ENCODE measurements around the gene SLC22A12. TPM values are rescaled to one million over a fixed set of nuclear protein-coding genes. Genes with fewer than 3 reads are reported as not detected.

Gene SLC22A12
- total and polyA plus RNA-seq, 2 of the 8 experiments (the other 6 are each of a cell fraction or from before 2014, with no cell fraction given): not detected

DNA sequence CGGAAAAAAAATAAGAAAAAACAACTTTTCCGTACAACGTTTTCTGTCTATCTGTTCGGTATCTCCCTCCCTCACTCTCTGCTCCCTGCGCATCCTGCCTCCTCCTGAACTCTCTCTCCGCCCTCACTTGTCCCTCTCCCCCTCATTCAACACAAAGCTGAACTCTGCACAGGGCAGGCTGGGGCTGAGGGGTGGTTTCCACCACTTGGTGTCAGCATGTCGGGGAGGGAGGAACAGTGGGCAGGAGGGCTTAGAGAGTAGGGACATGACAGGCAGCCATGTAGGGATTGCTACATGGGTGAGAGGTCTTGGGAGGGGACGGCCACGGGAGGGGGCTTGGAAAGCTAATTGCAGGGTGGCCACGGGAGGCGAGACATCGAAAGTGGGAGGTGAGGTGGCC, 17.6 kb downstream of the SLC22A12 start (continued):
- TF ChIP-seq ZNF274 (IDR thresholded peaks at IDR 0.05; ENCODE audit: borderline replicate concordance, extremely low read depth, low read length) (no peak), SP1 (IDR thresholded peaks at IDR 0.05; ENCODE audit: low read depth, low read length) (no peak)

Data from H1 (cell line).